Smooth muscle cell of the brain vasculature (primary cell): ENCODE measurements around the gene ULK2.
"Not testable (repeated sequence)": the region's sequence is repeated elsewhere in the genome, so short reads cannot be mapped to it uniquely, and the experiment has no call there.

ENCODE experiments used
- DNase-seq: peaks from one replicate; pipeline ENCODE4 v3.0.0-alpha.2; 2012; ENCODE audit warnings: low read depth, low spot score

ULK2 gene

DNA sequence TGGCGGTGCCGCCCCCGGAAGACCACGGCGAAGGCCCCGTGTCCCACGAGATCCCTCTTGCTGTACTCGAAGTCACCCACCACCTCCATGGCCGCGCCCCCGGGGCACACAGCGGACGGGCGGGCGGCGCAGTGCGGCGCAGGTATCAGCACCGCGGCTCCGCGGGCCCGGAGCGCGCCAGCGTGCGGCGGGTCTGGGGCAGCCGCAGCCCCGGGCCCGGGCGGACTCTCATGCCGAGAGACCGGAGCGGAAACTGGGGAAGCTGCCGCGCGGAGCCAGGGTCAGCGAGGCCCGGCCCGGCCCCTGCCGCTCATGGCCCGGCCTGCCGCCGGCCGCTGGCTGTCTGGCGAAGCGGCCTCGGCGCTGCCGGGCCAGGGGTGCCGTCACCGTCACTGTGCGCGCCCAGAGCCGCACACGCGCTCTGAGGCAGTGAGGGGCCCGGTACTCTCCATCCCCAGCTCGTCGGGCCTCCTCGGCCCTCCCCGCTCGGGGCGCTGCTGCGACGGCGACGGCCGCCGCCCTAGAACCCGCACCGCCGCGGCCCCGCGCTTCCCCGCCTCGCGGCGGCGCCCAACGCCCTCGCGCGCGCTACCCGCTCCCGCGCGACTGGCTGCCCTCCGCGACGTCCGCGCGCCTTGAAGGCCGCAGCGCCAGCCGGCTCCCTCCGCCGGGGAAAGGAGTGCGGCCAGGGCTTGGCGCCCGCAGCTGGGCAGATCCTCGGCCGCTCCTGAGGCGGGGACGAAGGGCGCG lies at the start of gene ULK2:
Gene ULK2, minus strand, starts transcription at position 608 of the 750 bp plus-strand sequence. Its CDS starts 519 bp downstream, at position 89.
- peak; percentile 36 for DNase-seq

DNA sequence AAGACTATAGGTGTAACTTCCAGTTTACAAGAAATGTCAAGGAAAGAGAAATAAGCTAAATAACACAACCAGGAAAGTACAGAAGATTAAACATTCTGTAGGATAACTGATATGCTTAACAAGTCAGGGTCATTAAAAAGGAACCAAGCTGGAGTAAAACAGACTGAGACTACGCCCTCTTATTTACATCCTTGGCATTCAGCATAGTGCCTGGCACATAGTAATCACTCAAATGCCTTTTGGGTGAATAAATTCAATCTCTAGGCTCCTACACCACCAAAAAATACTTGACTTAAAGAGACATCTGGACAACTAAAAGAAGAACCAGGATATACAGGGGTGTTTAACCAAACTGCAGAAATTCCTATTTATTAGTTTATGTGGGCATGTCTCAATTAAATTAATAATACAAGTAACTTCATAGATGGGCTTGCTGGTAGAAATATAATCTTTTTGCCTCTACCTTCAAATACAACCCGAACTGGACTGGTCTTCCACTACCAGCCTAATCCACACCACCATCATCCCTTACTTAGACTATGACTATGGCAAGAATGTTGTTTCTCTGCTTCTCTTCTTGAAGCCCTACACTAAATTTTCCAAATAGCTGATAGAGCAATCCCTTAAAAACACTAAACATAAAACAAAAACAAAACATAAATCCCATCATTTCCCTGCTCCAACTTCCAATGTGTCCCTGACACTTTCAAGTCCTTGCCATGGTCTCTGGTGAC lies 47.7 kb upstream of the ULK2 start:
- DNase-seq, result no peak

DNA sequence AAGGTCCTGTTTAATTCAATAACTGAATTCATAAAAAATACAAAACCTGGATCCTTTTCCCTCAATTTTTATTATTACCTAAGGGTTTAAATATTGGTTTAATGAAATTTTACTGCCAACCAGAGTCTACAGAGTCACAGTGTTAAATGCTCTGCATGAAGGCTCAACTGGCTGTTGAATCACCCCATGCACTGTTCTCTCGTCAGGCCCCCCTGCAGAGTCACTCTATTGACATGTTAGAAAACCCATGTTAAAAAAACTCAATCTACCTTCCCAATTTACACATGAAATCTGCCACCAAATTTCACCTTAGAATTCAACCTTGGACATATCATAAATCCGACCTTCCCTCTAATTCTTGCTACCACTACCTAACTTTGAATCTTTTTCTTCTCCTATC lies 43.3 kb upstream of the ULK2 start:
- no peak for DNase-seq

DNA sequence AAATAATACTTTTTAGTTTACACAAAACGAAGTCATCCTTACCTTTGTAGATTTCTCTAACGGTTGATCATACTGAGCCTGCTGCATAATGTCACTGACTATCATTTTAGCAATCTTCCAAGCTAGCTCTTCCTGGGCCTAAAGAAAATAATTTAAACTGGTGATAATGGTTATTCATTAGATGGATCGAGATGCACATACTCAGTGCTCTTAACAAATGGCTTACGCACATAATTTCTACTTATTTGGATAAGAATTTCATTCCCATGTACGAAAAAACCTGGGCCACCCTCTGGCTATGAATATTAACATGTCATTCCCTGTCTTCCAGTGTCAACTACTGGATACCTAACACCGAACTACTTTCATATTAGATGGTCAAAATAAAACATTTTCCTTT lies 41.4 kb upstream of the ULK2 start:
- DNase-seq, result no peak

DNA sequence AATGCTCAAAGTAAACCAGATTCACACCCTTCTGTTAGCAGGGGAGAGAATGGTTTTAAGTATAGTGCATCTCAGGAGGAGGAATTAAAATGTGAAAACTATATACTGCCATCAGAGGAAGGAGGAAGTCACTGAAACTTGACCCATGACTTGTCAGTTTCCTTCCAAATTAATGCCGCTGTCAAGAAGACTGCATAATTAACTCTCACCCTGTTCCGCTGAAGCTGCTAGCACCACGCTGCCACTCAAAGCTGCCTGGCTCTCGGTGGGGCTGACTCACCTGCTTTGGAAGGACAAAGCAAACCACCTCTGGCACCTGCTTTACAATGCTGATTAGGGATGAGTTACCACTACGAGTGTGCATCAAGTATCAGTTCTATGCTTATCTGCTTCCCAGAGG lies 37.8 kb upstream of the ULK2 start:
- DNase-seq, result no peak

DNA sequence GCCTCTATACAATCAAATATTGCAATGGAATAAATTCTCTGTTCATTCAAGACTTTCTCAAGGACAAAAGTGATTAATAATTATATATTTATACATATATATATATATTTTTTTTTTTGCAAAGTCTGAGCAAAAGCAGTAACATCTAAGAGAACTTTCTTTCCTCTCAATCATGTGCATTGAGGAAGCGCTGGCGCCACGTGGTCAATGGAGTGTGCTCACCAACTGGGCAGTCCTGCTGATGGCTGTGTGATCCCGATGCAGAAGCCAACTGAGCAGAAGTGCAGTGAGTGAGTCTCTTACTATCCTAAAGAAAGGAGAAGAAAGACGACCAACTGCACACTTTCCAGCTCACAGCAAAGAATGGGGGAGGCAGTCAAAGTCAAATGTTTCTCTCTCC lies 37.2 kb upstream of the ULK2 start:
- DNase-seq, result no peak

DNA sequence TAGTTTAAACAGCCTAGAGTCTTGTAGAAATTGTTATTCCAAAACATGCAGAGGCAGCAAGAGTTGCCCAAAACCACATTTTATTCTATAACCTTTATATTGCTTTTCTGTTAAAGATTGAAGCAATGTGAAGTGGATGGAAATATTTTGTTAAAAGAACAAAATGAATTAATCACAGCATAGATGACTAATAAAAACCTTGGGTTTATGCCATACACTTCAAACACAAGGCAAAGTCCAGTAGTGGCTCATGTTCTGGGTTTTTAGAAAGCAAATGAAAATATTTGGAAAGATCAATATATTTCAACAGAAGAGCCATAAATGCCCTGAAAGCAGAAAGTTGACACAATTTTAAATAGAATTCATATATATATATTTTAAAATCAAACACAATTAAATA lies 36.7 kb upstream of the ULK2 start:
- DNase-seq, result no peak

DNA sequence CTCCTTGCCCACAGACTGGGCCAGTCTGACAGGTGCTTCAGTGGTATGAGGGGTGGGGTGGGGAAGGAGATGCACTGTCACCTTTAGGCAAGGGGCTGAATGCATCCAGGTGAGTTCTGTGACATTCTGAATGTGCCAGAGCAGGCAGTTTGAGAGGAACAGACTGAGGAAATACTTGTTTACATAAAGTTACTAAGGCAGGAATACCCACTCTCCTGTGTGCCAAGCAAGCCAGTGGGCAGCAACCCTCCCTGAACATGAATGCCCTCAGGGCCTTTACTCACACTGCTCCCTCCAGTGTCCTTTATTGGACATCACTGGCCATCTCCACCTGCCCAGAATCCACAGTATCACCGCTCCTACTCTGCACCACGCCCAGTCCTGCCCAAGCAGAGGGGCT lies 33.1 kb upstream of the ULK2 start:
- DNase-seq, result no peak

DNA sequence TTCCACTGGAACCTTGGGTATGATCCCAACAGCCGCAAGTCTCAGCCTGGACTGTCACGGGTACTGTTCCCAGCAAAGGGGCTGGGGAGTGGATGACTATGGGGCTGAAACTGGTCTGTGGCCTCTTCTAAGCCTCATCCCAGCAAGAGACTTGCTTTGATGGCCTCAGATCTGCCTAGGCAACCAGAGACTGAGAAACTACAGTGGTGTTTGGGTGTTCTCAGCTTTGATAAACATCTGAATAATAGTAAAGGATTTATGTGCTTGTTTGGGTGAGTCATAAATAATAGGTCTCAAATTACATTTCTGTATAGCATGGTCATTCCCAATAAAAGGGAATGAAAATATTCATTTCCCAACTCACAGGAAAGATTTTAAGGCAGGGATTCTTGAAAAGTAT lies 30.2 kb upstream of the ULK2 start:
- peak; percentile 29 for DNase-seq

DNA sequence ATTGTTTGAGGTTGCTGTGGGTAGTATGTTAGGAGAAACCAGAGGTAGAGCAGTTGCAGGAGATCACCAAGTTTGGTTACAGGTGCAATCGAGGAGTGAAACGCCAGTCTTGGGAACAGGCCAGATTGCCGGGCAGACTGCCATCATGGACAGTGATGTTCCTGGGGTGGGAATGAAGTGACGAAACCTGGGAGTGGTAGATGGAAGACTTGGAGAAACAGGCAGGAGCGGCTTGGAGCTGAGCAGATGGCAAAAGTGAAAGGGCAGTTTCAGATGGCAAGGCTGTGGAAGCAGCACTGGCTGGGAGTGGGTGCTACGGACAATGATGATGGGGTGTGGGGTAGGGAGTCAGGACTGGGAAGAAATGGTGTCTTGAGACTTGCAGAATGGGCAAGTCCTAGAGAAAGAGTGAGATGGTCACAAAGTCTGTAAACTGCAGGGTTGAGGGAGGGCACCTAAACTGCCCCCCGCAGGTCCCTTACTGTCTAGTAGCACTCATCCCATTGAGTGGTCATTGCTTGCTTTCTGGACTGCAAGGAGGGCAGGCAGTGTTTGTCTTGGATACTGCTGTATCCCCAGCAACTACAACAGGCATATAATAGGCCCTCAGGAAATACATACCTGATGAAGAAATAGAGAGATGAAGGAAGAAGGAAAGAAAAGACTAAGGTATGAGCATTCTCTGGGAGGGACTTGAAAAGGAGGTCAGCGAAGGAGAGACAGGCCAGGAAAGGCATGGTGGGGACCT lies 29.5 kb upstream of the ULK2 start:
- no peak for DNase-seq

DNA sequence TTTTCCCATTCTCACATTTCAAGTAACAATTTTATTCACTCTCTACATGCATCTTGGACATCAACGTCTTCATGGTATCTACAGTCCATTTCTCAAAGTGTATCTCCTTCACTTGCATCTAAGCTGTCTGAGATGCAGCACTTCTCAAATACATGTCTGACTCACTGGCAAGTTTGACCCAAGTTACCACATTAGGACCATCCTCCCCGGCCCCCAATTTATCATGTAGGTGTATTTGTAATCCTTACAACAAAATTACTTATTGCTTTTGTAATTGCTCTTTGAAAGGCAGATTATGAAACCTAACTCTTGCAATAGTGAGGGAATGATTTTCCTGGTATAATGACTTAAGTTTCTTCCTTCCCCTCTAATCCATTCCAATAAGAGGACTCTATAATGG lies 28.9 kb upstream of the ULK2 start:
- DNase-seq, result no peak

DNA sequence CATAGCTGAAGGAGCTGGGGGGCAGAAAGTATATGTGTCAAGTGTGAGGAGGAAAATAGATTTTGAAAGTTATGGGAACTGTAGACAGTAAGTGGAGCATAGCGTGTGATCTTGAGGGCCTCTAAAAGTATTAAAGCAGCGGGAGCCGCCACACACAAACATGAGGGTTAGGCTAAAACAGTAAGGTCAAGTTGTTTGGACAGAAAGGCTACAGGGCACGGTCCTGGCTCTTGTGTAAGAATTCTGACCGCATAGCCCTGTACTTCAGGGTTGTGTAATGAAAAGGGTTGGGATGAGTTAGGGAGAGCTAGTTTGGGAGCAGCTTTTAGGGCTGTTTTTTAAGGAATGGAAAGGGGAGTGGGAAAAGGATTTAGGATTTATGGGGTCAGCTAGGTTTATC lies 22.8 kb upstream of the ULK2 start:
- DNase-seq, result not testable (repeated sequence)

DNA sequence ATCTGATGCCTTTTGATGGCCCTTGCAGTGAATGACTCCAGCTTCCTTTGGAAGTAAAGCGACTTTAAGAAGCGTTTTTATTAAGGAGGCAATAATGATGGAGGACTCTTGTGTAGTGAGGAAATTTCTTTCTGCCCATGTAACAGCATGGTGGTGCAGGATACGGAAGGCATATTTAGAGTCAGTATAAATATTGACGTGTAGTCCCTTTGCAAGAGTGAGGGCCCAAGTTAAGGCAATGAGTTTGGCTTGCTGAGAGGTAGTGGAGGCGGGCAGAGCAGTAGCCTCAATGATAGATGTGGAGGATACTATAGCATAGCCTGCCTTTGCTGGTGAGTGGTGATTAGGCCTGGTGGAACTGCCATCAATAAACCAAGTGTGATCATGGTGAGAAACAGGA lies 22.3 kb upstream of the ULK2 start:
- DNase-seq, result not testable (repeated sequence)

DNA sequence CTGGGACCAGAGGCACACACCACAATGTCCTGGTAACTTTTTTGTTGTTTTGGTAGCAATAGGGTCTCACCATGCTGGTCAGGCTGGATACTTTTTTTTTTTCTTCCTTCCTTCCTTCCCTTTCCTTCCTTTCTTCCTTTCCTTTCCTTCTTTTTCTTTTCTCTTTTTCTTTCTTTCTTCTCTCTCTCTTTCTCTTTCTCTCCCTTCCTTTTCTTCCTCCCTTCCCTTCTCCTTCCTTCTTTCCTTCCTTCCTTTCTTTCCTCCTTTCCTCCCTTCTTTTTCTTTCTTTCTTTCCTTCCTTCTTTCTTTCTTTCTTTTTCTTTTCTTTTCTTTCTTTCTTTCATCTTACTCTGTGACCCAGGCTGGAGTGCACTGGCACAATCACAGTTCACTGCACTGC lies 18.4 kb upstream of the ULK2 start:
- no peak for DNase-seq

DNA sequence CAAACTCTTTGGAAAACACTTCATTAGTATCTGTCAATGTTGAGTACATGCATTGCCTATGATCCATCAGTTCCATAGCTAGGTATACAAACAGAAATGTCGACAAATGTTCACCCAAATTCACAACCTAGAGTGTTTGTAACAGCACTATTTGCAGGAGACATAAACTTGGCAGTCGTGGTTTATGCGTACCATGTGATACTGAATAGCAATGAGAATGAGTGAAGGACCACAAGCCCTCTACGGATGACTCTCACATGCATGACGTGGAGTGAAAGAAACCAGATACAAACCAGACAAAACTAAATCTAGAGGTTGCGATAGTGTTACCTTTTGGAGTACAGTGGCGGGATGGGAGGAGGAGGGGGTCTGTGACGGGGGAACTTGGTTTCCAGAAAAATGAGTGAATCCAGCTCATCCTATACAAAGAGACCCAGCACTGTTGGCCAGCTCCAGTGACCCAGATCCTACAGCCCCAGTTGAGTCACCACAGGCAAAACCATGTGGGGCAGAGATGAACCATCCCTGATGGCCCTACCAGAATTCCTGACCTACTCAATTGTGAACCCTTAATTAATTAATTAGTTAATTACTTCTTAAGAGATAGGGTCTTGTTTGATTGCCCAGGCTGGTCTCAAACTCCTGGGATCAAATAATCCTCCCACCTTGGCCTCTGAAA lies 15.9 kb upstream of the ULK2 start:
- DNase-seq, result no peak

DNA sequence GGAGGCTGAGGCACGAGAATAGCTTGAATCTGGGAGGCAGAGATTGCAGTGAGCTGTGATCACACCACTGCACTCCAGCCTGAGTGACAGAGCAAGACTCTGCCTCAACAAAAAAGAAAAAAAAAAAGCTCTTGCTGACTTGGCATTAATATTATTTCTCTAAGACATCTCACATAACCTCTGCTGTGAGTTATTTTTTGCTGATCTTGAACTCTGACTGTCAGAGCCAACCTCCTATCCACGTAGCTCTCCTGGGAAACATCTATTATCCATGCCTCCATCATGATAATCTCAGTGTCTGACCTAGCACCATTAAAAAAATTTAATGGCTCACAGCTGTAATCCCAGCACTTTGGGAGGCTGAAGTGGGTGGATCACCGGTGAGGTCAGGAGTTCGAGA lies 12.7 kb upstream of the ULK2 start:
- no peak for DNase-seq

DNA sequence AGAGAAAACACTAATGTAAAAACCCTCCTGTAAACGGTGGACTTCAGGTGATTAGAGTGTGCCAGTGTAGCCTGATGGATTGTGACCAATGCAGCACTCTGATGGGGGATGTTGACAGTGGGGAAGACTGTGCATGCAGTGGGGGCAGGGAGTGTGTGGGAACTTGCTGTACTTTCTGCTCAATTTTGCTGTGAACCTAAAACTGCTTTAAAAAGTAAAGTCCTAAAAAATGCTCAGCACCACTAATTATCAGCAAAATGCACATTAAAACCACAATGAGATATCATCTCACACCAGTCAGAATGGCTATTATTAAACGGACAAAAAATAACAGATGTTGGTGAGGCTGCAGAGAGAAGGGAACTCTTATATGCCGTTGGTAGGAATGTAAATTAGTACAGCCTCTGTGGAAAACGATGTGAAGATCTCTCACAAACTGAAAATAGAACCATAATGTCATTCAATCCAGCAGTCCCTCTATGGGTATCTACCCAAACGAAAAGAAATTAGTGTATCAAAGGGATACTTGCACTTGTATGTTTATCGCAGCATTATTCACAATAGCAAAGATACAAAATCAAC lies 9.7 kb upstream of the ULK2 start:
- no peak for DNase-seq

DNA sequence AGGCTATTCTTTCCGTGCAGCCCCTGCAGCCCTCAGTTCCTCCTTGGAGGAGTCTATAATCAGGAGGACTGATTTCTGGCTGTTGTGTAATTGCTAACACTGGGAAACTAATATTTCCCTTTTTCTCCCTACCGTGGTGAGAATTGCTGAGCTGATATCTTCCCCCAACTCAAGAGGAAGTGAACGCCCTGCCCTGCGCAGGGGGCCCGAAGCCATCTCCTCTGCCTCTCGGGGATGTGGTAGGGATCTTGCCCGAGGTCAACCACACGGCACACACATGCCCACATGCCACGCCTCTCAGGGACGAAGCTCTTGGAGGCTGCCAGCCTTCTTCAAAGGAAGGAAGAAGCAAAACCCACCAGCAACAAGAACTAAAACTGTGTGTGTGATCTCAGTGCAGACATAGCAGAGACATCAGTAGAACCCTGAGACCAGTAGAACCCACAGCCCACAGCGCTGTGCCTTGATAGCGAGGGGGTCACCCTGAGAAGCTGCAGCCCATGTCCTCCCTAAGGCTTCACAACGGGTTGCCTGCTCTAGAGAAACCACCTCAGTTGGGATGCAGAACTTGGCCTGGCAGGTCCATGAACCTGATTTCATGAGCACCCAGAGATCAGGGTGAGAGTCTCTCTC lies 8.9 kb upstream of the ULK2 start:
- DNase-seq, result no peak

DNA sequence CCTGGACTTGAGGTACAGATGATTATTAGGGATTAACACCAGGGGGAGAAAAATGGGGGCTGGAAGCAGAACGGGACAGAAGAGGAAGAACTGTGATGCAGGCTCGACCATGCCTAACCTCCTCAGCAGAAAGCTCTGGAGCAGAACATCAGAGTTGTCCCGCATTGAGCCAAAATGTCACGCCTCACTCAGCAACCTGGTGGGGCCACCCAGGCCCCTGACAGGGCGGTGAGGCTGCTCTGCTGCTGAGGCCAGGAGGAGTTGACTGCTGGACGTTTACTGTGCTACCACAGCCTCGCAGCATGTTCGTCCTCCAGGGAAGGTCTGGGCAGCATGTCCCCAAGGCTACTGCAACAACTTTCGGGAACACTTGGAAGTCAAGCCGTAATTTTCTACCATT lies 6.5 kb upstream of the ULK2 start:
- DNase-seq, result no peak

DNA sequence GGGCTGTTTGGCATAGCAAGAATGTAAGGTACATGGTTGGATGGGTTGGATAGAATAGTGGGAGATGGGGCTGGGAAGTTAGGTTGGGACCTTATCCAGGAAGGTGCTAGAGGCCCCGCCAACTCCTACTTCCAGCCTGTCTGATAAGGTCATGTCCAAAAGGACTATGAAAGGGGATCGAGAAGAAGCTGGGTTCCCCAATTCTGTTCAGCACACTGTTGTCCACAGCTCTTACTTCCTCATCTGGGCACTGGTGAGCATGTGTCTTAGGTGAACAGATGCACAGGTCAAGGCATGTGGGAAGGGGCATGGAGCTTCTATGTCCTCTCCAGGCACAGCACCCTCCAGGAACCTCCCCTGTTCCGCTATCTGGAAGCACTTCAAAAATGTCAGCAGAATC lies 5.6 kb upstream of the ULK2 start:
- no peak for DNase-seq

DNA sequence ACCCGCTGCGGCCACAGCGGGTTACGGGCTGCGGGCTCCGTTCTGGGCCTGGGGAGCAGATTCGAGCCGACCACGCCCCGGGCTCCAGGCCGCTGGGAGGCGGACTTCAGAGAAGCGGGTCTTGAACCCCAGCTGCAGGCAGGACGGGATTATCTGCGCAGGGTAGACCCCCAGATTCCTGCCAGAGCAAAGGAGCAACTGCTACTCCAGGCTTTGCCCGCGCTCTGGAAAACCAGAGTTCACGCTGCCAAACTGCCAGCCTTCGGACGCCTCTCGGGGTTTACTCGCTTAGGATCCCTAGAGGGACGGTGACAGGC lies 301 bp upstream of the ULK2 start:
- DNase-seq, result no peak

DNA sequence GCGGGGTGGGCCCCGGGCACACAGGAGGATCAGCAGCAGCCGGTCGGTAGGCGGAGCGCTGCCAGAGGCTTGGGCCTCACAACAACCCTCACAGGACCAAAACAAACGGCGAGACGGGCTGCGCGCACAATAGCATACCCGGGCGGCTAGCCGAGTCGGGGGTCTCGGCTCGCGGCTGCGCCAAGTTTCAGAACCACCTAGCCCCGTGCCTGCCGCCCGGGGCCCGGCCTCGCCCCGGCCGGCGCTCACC lies 732 bp downstream of the ULK2 start:
- DNase-seq, result no peak
